HG03571 (cell line): ENCODE measurements around the gene SMG6.
A peak's percentile ranks its signal among the peaks of the same experiment; 100 is the strongest.
"Not testable (repeated sequence)": the region's sequence is repeated elsewhere in the genome, so short reads cannot be mapped to it uniquely, and the experiment has no call there.

ENCODE experiments used
- ATAC-seq: cut with Tn5 transposase; IDR thresholded peaks from one replicate; pipeline ENCODE4 v1.9.1; 2021; ENCODE audit not compliant: unreplicated experiment

The SMG6 gene

DNA sequence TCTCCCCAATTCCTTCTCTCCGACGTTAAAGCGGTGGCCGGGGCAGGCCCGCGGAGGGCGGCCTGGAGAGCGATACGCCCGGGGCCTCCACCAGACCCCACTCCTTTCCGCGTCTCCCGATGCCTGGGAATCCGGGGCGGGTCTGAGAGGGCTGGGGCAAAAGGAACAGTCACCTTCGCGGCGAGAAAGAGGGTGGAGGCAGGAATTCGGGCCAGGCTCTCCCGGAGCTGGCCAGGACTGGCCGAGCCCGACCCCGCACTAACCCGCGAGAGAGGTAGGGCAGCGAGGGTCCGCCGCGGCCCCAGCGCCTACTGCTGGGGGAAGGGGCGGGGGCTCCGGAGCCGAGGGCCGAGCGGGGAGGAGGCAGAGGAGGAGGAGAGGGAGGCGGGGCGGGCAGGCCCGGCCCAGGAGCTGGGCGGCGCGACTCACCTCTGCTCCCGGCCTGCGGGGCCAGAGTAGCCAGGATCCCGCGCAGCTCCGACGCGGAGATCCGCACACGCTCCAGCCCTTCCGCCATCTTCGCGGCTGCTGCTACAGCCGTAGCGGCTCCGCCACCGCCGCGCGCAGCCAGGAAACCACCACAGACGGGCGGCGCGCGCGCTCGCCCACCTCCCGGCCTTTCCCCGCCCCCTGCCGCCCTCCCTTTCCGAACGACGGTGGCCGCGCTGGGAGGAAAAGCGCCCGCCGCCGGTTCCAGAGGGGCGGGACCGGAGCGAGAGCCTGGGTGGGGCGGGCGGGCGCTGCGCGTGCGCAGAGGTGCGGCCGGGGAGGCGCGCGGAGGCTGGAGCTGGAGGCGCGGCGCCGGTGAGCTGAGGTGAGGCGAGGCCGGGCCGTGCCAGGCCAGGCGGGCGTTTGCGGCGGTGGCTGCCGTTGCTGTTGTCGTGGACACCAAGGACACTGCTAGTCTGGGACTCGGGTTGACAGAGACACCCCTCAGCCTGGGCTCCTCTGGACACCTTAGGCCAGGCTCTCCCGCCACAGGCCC is at the start of gene SMG6, which contains the start of gene SRR:
Gene SMG6, minus strand, starts transcription at position 582 of the 985 bp plus-strand sequence. Its CDS starts 65 bp downstream, at position 517.
Gene SRR, plus strand, starts transcription at position 747 of the 985 bp plus-strand sequence. CDS start 11,611 bp downstream, outside the sequence.
- ATAC-seq: peak; percentile 69

DNA sequence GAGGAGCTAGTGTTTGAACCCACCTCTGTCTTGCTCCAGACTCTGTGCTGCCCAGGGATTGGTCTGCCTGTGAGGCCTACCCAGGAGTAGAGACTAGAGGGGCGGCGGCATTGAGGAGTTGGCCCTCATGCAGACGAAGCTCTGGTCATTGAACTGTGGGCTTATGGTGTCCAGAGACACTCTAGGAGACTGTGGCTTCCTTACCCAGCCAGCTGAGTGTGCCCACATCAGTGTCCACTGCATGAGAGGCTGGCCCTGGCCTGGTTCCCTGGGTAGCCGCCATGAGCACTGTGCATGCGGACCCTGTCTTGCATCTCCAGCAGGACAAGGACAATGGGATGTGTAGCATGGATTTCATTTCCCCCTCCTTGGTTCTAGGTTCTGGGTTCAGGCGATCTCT is 47.7 kb upstream of the SMG6 start:
- no peak for ATAC-seq

DNA sequence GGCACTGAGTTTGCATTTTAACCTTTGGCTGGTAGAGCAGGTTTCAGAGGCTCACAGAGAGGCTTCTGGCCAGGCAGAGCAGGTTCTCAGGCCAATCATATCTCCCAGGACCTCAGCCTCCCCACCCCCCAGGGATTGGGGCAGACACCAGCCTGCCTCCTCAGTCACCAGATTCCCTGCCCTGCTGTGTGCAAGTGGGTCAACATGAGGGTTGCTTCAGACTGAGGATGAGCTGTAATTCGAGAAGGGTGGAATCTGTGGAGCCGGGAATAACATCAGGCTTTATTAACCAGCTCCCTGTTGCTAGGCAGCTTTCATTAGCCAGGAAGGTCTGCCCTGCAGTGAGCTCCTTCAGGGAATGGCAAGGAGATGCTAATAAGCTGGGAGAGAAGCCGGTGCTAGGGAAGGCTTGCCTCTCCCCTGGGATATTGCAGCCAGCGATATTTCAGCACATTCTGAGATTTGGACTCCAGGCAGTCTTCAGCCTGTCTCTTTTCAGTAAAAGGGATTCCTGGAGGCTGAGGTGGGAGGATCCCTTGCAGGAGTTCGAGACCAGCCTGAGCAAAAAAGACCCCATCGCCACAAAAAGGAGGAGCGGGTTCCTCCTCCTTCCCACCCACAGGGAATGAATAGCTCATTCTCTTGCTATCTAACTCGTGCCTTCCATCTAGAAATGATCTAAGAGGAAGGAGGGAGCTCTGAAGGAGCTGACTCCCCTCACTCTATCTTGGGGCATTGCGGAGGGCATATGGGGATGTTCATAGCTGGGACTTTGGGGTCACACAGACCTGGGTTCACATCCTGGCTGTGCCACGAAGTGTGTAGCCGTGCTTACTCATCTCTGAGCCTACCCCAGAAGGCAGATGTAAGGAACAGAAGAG is 44.5 kb upstream of the SMG6 start:
- ATAC-seq: no peak

DNA sequence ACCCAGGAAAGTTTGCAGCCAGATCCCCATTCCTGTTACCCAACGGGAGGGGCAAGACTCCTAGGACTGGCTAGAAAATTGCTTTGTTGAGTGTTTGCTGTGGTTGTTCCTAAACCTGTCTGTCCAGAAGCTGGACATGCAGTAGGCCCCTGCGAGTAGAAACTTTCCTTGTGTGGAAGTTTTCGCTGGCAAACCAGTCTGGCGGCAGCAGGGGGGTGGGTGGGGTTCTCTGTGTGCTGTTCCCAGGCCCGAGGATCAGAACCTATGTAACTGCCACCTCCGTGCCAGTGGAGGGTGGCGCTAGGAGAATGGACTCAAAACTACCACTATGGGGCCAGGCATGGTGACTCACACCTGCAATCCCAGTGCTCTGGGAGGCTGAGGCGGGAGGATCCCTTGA is 42.9 kb upstream of the SMG6 start:
- ATAC-seq: no peak

DNA sequence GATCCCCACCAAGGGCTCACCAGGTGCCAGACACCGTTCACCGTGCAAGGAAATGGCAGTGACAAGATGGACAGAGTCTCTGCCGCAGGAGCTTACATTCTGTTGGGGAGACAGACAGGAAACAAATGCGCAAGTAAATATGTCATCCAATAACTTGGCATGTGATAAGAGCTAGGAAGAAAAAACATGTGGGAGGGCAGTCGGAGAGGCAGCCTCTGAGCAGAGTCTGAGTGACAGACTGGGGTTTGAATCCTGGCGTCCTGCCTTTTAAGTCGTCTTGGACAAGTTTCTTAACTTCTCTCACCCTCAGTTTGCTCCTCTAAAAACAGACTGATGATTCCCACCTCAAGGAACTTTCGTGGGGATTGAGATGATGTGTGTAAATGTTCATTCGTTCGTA is 40.9 kb upstream of the SMG6 start:
- no peak for ATAC-seq

DNA sequence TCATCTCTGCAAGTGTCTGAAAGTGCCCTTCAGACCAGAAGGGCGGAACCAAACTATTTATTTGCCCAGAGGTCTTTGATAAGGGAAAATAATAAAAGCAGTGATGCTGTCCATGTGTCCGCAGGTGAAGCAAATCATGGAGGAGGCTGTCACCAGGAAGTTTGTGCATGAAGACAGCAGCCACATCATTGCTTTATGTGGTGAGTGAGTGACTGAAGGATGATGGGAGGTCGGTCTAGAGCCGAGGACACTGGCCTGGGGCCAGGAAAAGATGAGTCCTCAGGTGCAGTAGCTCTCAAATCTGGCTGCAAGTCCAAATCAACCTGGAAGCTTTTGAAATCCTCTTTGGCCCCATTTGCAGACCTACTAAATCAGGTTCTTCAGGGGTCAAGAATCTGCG is 39.8 kb upstream of the SMG6 start:
- ATAC-seq: no peak

DNA sequence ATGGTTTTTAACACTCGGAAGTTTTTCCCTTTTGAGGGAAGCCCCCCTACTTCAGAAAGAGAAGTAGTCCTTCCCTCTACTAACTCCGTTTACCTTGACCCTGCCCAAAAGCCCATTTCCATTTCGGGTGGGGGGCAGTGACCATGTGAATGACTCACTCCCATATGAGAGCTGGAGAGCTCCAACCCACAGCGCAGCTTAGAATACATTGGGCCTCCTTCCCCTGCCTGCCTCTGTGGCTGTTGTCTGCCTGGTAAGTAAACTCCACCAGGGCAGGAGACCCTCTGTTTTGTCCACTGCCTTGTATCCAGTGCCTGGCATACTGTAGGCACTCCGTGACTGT is 34.7 kb upstream of the SMG6 start:
- ATAC-seq: no peak

DNA sequence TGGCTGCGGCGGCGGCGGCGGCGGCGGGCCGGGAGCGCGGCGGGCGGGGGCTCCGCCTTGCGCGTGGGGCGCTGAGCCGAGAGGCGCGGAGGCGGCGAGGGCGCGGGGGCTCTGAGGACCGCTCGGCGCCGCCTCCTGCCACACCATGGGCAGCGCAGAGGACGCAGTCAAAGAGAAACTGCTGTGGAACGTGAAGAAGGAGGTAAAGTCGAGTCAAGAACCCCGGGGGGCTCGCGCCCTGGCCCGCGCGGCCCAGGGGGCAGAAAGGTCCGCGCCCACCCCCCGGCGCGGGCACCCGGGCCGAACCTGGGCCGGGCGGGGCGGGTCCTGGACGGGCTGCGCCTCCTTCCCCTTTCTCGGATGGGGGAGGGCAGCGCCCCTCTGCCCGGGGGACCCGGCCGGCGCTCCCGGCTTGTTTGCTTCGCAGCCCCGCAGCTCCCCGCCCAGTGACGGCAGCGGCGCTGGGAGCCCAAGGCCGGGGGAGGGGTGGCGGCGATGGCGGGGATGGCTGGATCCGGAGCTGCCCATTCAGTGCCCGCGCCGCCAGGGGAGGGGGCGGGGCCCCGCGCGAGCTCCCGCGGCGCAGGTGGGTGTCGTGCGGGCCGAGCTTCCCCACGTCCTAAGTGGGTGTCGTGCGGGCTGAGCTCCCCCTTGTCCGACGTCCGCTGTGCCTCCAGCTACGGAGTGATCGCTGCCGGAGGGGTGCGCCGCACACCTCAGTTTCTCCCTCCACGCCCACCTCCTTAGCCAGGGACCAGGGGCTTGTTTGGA is 34.1 kb upstream of the SMG6 start:
- no peak for ATAC-seq

DNA sequence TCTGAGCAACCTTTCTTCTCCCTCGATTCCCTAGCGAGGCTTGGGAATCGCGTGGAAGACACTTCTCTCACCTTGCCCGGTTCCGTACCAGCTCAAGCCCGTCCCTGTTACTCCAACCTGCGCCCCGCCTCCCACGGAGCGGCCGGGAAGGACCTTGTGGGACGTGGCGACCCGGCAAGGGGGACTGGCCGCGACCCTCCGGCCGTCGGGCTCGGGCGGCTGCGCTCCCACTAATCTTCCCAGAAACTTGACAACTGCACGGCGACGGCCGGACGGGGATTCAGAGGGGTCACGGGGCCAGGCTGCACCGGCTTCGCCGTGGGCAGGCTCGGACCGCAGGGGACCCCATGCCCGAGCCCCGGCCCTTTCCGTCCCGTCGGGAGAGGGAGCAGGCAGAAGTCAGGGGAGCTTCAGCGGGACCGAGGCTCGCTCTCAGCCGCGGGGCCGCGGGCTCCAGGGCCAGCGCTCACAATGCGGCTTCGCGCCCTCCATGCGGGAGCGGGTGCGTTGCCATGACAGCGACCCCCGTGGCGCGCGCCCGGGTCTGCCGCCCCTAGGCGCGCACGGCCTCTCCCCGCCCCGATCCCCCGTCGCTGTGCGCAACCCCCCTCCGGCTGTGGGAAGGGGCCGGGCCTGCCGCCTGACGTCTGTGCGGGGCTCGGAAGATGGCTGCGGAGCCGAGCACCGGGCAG is 33.4 kb upstream of the SMG6 start, which contains the start of gene SGSM2:
Gene SGSM2, plus strand, starts transcription at position 650 of the 692 bp plus-strand sequence. CDS start 188 bp downstream, outside the sequence.
- ATAC-seq: no peak

DNA sequence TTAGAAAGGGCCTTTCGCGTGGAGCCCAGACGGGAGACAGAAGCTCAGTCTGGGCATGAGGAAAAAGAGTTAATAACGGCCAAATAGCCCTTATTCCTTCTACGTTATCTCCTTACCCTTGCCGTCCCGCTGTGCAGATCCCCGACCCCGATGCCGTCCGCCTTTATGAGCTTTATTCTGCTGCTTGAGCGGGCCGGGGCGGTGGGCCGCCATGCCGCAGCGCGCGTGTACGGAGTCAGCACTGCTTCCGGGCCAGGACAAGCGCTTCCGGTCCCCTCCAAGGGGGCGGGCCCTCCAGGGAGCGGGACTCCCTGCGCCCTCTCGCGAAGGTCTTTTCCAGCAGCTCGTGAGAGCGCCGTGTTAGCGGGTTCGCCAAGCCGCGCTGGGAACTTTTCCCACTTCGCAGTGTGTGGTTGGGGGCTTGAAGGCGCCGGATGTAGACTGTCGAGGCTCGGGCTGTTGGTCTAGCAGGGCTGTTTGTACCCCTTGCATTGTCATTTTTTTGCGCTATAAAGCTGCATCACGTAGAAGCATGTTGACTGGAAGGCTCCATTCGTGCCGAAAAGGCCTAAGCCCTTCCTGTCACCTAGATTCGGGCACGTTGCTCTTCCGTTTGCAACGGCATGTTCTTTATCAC is 32.7 kb upstream of the SMG6 start, which contains the start of gene TSR1:
Gene TSR1, minus strand, starts transcription at position 243 of the 637 bp plus-strand sequence. Its CDS starts 30 bp downstream, at position 213.
- peak; percentile 67 for ATAC-seq

DNA sequence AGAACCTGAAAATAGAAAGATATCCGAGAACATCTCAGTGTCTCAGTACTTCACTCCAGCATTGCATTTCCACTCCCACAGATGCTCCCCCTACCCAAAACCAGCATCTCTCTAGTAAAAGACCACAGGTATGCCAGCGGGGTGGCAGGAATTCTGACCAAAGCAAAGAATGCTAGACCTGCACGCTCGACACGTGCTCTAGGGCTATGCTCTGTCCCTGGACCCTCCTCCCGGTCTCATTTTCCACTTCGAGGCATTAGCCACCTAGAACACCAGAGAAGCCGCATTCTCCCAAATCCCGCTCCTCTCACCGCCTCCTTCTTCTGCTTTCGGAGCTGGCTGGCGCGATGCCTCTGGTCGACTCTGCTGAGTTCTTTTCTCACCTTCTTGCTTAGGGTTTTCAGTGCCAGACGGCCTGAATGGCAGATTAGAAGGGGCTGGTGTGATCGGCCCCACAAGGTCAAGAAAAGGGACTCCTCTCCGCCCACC is 32.2 kb upstream of the SMG6 start:
- ATAC-seq: no peak

DNA sequence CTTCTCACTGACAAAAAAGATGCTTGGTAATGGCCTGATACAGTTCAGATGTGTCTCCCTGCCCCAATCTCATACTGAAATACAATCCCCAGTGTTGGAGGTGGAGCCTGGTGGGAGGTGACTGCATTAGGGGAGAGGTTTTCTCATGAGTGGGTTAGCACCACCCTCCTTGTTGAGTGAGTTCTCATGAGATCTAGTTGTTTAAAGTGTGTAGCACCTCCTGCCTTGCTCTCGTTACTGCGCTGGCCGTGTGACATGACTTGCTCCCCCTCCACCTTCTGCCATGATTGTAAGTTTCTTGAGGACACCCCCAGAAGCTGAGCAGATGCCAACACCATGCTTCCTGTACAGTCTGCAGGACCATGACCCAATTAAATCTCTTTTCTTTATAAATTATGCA is 27.7 kb upstream of the SMG6 start:
- no peak for ATAC-seq

DNA sequence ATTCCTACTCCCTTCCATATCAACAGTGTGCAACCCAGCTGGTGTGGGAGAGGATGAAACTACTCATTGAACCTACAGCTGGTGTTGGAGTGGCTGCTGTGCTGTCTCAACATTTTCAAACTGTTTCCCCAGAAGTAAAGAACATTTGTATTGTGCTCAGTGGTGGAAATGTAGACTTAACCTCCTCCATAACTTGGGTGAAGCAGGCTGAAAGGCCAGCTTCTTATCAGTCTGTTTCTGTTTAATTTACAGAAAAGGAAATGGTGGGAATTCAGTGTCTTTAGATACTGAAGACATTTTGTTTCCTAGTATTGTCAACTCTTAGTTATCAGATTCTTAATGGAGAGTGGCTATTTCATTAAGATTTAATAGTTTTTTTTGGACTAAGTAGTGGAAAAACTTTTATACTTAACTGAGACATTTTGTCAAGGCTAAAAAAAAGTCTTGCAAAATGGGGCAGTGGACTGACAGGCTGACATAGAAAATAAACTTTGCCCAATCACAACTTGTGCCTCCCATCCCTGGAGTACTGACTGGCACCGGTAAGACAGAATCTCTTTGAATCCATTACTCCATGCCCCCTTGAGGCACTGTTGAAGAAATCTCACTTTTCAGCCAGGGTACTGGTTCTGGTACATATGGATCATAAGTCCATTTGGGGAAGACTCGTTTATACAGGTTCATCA is 20.2 kb upstream of the SMG6 start:
- no peak for ATAC-seq

DNA sequence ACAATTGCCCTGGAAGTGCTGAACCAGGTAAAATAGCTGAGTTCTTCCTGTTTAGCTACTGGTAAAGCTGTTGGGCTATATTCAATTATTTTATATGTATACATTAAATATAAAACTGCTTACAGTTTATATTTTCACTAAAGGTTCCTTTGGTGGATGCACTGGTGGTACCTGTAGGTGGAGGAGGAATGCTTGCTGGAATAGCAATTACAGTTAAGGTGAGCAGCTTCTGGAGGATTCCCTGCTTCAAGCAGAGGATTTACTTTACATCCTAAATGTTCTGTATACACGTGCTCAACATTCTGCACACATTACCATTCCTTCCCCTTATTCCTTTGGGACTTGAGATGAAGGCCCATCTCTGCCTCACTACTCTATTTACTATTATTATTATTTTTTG is 17.8 kb upstream of the SMG6 start:
- ATAC-seq: no peak

DNA sequence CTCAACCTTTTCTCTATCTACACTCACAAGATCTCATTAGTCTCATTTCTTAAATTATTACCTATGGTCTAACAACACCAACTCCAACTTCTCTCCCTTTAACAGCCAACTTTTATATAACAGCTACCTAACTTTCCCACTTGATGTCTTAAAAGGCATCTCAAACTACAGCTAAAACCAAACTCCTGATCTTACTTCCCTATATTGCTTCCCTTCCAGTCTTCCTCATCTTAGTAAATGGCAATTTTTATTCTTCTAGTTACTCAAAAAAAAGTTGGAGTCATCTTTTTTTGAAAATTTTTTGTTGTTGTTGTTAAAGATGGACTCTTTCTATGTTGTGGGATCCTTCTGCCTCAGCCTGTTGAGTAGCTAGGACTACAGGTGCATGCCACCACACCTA is 15.5 kb upstream of the SMG6 start:
- no peak for ATAC-seq

DNA sequence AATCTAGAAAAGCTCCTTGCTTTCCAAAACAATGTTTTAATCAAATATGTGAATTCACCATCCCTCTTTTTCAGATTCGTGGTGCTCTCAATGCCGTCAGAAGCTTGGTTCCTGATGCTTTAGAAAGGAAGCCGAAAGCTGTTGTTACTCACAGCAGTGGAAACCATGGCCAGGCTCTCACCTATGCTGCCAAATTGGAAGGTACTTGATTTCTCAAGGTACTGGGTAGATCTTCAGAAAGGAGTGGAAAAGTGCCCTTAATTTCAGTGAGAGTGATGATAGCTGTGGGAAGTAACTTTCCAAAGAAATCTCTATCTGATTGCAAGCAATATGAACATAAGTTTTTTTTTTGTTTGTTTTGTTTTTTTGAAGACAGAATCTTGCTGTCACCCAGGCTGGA is 14.2 kb upstream of the SMG6 start:
- ATAC-seq: no peak

DNA sequence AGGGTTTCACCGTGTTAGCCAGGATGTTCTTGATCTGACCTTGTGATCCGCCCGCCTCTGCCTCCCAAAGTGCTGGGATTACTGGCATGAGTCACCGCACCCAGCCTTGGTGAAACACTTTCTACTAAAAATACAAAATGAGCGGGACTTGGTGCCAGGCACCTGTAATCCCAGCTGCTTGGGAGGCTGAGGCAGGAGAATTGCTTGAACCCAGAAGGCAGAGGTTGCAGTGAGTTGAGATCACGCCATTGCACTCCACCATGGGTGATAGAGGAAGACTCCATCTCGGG is 13.3 kb upstream of the SMG6 start:
- ATAC-seq: not testable (repeated sequence)

DNA sequence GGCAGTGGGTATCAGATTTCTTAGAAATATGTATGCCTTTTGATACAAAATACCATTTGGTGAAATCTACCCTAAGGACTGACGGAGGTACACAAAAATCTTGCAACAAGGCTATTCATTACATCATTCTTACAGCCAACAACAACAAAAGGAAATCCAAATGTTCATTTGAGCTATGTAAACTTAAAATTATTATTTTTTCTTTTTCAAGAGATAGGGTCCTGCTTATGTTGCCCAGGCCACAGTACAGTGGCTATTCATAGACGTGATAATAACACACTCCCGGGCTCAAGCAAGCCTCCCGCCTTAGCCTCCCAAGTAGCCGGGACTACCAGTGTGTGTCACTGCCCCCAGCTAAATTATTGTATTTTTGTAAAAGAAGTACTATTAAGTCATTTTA is 9.2 kb upstream of the SMG6 start:
- no peak for ATAC-seq
